Fibroblast of the aortic adventitia (primary cell): Measurements from ENCODE around the gene PODNL1. TPM values are rescaled to one million over a fixed set of nuclear protein-coding genes. Genes with fewer than 3 reads are reported as not detected.
"Not testable (repeated sequence)": the region's sequence is repeated elsewhere in the genome, so short reads cannot be mapped to it uniquely, and the experiment has no call there.

ENCODE experiments used
- DNase-seq: peaks from one replicate; pipeline ENCODE4 v3.0.0-alpha.2; 2010; ENCODE audit warnings: low read depth
- H3K4me3 ChIP-seq: 2 replicates; pipeline ENCODE4 v1.5.1; 2011; ENCODE audit warnings: low read depth, mild to moderate bottlenecking, control low read depth, low read length, moderate library complexity
- CTCF ChIP-seq: IDR thresholded peaks from 2 replicates; pipeline ENCODE4 v1.5.1; 2011; ENCODE audit warnings: mild to moderate bottlenecking, low read length, control low read depth, inconsistent platforms; ENCODE audit not compliant: insufficient read depth
- total RNA-seq: library from RNA; depleted of rRNA; stranded (reverse); fragments of >200 nt; gene quantifications from 2 replicates; pipeline ENCODE4 v1.2.3, GENCODE V29; 2012; ENCODE audit warnings: low replicate concordance

PODNL1 gene
- total RNA-seq, 1 donor: 0.90 TPM

DNA sequence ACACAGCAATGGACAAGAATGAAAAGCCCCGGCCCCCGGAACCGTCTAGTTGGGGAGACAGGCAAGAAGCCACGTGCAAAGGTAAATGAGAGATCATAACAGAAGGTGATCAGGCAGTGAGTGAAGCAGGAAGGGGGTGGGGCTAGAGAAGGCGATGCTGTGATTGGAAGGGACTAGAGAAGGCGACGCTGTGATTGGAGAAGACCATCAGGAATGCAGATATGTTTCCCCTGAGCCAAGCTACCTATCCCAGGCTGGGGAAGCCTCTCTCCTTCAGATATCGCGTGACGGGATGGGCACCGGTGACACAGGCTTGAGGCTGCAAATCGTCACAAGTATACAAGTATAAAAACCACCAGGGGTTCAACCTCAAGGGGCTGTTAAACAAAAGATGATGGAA, 35.9 kb upstream of the PODNL1 start:
- TF ChIP-seq CTCF: no peak
- no peak for DNase-seq
- no peak overlapping the region for H3K4me3 ChIP-seq

- not testable (repeated sequence) for DNase-seq, H3K4me3 ChIP-seq
Observed at GRCh38 chr19:13973479-13973878, 35.3 kb upstream of the PODNL1 start.

- H3K4me3 ChIP-seq: no peak overlapping the region
- TF ChIP-seq CTCF: no peak
- no peak for DNase-seq
Observed at GRCh38 chr19:13972368-13973155, 34.3 kb upstream of the PODNL1 start.

DNA sequence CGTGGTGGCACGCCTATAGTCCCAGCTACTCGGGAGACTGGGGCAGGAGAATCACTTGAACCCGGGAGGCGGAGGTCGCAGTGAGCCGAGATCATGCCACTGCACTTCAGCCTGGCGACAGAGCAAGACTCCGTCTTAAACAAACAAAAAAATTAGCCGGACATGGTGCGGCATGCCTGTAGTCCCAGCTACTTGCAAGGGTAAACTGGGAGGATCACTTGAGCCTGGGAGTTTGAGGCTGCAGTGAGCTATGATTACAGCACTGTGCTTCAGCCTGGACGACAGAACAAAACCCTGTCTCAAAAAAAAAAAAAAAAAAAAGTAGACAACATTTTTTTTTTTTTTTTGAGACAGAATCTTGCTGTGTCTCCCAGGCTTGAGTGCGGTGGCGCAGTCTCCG, 33.7 kb upstream of the PODNL1 start:
- not testable (repeated sequence) for DNase-seq, H3K4me3 ChIP-seq

GRCh38 chr19:13969897-13970296, 31.7 kb upstream of the PODNL1 start:
- no peak overlapping the region for H3K4me3 ChIP-seq
- DNase-seq: no peak
- no peak for TF ChIP-seq CTCF

GRCh38 chr19:13968999-13969398, 30.8 kb upstream of the PODNL1 start:
- H3K4me3 ChIP-seq: no peak overlapping the region
- TF ChIP-seq CTCF: no peak
- DNase-seq: no peak

GRCh38 chr19:13968383-13968935, 30.2 kb upstream of the PODNL1 start:
- no peak for DNase-seq
- TF ChIP-seq CTCF: no peak
- H3K4me3 ChIP-seq: no peak overlapping the region

GRCh38 chr19:13967206-13967605, 29.0 kb upstream of the PODNL1 start:
- not testable (repeated sequence) for DNase-seq, H3K4me3 ChIP-seq
